Measurements from ENCODE around the gene SSR2. TPM values are rescaled to one million over a fixed set of nuclear protein-coding genes. Genes with fewer than 3 reads are reported as not detected.

SSR2 gene
- polyA plus RNA-seq, 4 donors, result 349 to 450 (median 397) TPM

- peak in 1 of 4 donors; percentile 60 for DNase-seq (ENCODE audit: low read depth in 4 of 4, low spot score in 2 of 4)
These were observed 44.5 kb downstream of the SSR2 start for GRCh38 chr1:155976062-155976912.

- no peak for DNase-seq (ENCODE audit: low read depth in 4 of 4, low spot score in 2 of 4)
These were observed 45.2 kb downstream of the SSR2 start for GRCh38 chr1:155975375-155976061.

DNA sequence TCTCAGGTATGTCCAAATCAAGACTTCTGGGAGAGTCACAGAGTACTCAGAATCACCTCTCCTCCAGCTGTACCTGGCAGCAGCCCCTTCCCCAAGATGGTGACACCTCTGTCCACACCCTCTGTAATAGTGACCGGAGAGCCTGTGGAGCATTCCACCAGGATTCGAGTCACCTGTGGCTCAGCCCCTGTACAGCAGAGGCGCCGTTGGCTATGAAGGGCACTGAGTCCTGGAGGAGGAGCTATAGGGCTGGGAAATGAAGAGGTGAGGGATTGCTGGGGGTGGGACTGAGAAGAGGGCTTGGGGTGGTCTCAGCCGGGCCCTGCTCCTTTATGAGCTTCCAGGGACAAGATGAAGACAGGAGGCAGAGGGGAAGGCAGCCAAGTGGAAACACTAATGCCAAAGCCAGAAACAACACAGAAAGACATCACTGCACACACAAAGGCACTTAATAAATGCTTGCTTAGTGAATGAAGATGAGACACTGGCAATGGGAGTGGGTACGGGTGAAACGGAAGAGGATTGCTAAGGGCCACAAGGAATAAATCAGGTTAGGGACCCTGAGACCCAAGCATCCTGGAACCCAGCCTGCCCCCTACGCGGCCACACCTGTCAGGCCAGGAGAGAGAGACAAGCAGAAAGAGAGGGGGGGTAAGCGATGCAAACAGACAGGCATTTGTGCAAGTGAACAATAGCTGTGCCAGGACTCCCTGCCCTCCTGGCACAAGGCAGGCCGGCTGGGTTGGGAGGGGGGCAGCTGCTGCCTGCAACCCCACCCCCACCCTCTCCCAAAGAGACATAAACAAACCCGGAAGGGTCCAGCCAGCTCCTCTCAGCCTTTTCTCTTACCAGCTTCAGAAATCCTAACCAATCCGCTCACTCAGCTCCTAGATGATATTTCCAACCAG is 46.3 kb downstream of the SSR2 start:
- DNase-seq (ENCODE audit: low read depth in 4 of 4, low spot score in 2 of 4), result no peak

DNA sequence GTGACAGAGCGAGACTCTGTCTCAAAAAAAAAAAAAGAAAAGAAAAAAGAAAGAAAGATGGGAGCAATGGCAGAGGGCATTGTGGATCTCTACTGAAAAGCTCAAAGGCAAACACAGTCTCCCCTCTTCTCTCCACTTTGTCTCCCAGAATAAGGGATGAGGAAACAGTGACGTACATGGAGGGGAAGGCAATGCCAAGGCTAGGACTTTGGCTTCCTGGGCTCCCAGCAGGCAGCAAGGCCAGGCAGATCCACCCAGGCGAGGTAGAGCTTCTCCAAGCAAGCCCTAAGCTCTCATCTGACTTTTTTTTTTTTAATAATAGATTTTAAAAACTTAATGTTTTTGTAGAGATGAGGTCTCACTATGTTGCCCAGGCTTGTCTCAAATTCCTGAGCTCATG is 47.0 kb downstream of the SSR2 start:
- DNase-seq (ENCODE audit: low read depth in 4 of 4, low spot score in 2 of 4), result no peak

DNA sequence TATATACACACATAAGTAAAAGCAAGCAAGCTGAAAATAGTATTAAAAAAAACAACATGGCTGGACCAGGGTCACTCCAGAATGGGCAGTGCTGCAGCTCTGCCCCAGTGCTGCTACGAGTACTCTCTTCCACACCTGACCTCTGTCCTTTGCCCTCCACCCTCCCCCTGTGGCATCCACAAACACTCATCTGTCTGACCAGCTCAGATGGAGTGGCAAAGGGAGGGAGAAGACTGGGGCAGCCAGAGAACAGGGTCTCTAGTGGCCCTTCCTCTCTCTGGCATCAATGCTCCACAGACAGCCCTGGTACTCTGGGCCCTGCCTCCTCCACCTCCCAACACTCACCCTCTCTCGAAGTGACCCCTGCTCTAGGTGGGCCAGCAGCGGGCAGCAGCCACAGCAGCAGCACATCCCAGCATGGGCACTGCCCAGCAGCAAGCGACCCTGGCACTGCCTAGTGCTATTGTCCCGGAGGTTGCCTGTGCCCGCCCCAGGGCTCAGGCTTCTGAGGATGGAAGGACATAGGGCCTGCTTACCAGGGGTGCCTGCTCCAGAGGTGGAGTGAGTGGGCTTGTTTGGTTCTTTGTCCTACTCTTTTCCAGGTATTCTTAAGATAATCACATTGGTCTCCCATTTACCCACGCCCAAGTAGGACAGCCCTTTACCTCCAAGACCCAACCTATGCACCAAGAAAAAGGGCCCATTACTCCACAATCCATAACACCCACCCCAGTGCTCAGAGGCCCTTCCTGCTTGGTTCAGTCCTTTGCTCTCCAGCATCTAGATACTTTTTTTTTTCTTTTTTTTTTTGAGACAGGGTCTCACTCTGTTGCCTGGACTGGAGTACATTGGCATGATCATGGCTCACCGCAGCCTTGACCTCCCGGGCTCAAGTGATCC is 48.6 kb downstream of the SSR2 start:
- no peak for DNase-seq (ENCODE audit: low read depth in 4 of 4, low spot score in 2 of 4)

DNA sequence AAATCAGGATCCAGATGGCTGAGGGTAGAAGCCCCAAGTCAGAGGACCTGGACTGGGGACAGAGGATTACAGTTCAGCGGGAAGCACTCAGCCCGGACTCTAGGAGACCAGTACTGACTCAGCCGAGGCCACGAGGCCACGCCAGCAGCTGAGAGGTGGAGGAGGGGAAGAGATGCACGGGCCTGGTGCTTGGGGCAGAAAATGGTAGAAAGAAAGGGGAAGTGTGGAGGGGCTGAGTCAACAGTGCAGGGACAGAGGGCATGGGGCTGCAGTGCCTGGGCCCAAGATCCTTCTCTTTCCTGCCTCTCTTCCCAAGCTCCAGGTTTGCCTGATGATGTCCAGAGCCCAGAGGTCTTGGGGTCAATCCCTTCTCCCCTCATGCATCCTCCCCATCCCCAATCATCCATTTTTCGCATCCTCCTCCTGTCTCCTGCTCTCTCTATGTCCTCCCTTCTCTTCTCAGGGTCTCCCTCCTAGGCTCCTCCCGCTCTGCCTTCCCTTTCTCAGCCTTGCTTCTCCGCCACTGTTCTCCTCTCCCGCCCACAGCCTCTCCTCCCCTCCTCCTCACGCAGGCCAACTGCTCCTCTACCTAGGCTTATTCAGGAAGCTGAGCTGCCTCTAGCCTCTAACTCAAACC is 50.1 kb downstream of the SSR2 start:
- DNase-seq (ENCODE audit: low read depth in 4 of 4, low spot score in 2 of 4), result no peak

DNA sequence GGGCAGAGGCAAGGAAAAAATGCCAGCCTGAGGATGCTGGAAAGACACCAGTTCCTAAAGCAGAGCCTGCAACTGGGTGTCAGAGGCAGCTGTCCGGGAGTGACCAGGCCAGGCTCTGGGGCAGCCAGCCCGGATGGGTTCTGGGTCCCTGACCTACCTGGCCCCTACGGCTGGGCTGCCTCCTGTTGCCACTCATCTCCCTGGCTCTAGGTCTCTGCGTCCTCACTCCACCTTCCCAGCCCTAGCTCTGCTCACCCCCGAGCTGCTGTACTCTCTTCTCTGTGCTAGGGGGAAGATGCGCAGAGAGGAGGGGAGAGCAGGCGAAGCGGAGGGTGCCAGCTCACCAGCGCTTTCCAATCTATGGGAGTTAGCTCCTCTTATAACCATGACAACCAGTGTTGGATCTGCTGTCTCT is 51.4 kb downstream of the SSR2 start:
- DNase-seq (ENCODE audit: low read depth in 4 of 4, low spot score in 2 of 4), result no peak

DNA sequence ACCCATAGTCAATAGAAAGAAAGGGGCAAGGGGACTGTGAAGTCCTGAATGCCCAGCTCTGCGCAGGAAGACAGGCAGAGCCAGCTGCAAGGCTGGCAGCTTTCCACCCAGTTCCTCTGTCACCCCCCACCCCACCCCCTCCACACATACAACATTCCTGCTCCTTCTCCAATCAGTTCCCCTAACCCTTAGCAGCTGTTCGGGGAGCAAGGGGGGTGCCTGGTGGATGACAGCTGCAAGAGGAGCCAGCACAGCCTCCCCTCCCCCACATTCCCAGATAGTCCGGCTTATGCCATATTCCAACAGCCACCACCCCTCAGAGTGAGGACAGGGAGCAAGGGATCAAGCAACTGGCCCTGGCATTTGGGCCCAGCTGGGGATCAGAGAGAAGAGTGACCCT is 52.1 kb downstream of the SSR2 start:
- no peak for DNase-seq (ENCODE audit: low read depth in 4 of 4, low spot score in 2 of 4)

DNA sequence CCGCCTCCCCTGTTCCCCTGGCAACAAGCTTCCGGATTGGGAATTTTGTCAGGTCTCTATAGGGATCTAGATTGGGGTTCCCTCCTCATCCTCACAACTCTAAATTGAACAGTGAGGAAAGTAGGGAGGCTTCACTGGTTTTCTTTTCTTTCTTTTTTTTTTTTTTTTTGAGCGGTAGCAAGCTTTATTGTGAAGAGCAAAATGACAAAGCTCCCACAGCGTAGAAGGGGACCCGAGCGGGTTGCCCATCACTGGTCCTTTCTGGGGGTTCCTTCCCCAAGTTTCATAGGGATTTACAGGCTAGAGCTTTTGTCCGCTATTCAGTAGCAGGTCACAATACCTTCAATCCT is 52.7 kb downstream of the SSR2 start:
- DNase-seq (ENCODE audit: low read depth in 4 of 4, low spot score in 2 of 4), result no peak

GRCh38 chr1:155967341-155968050 is 53.3 kb downstream of the SSR2 start:
- no peak for DNase-seq (ENCODE audit: low read depth in 4 of 4, low spot score in 2 of 4)

DNA sequence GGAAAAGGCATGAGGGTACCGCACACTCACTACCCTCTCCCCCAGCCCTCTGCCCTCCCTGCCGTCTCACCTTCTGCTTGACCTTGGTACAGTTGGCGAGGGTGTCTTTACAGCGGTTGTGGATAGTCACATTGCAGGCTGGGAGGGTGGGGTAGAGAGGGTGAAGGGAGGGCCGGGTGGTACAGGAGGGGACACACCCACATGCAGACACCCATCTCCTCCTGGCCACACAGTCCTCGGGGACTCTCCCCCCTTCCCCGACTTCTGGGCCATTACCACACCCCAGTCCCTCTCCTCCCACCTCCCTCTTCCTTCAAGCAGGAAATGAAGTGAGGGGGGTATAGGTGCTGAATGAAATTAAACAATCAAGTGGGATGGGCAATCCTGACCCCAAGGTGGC is 54.0 kb downstream of the SSR2 start:
- no peak for DNase-seq (ENCODE audit: low read depth in 4 of 4, low spot score in 2 of 4)

GRCh38 chr1:155966135-155966534 is 54.6 kb downstream of the SSR2 start:
- no peak for DNase-seq (ENCODE audit: low read depth in 4 of 4, low spot score in 2 of 4)

- no peak for DNase-seq (ENCODE audit: low read depth in 4 of 4, low spot score in 2 of 4)
These were observed 56.6 kb downstream of the SSR2 start for GRCh38 chr1:155964193-155964592.

GRCh38 chr1:155962599-155963211 is 58.0 kb downstream of the SSR2 start:
- no peak for DNase-seq (ENCODE audit: low read depth in 4 of 4, low spot score in 2 of 4)

DNA sequence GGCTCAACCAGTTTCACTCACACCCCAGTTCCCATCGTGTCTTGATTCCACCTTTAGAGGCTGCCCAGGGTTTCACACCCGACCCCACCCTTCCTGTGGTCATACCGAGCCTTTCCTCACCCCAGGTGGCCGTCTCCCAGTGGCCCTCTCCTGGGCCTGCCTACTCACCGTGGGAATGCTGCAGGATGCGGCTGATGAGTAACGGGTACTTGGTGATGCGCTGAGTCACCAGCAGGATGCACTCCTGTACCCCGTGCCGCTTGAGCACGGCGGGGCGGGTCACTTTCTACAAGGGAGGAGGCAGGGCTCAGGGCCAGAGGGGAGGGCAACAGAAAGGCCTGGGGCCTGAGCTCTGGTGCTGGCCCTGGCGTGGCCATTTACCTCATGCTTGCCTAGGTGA is 58.8 kb downstream of the SSR2 start:
- no peak for DNase-seq (ENCODE audit: low read depth in 4 of 4, low spot score in 2 of 4)

DNA sequence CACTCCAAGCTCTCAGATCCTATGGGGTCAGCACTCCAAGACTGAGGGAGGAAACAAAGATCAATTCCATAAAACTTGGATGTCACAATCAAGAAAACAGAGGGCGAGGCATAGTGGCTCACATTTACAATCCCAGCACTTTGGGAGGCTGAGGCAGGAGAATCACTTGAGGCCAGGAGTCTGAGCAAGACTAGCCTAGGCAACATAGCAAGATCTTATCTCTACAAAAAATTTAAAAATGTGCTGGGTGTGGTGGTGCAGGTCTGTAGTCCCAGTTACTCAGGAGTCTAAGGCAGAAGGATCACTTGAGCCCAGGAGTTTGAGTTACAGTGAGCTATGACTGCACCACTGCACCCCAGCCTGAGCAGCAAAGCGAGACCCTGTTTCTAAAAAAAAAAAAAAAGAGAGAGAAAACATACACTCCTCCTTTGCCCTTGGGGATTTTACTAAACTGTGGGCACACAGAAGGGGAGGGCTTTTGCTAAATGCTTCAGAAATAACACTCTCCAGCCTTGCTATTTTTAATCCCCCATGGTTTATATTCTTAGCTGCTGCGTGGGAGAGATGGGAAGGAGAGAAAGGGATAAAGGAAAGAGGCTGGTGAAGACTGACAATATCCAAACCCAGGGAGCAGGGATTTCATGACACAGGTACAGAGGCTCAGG is 60.5 kb downstream of the SSR2 start:
- no peak for DNase-seq (ENCODE audit: low read depth in 4 of 4, low spot score in 2 of 4)
